Measurements from ENCODE around the gene GLP1R.

GRCh38 chr6:39092124-39092523, 43.5 kb downstream of the GLP1R start:
- TF ChIP-seq CTCF (conservative IDR thresholded peaks at IDR 0.05 in 1 of 2, IDR thresholded peaks at IDR 0.05 in 1 of 2; ENCODE audit: low read depth in 1 of 2, low read length in 2 of 2) (no peak), EZH2 (IDR thresholded peaks at IDR 0.05; ENCODE audit: low read length, missing control alignments) (no peak)

All from fibroblast of lung (primary cell).